Duodenal mucosa (tissue), 2 donors: ENCODE data around the gene ARHGAP45.

Source experiments
- H3K27ac ChIP-seq: one replicate; pipeline ENCODE4 v1.7.0; 2013; ENCODE audit warnings: low read depth, low read length
- H3K27me3 ChIP-seq, 2 donors: one replicate each; pipeline ENCODE4 v1.7.0; 2013; ENCODE audit warnings: low read length in 2 of 2, control low read depth in 1 of 2; ENCODE audit not compliant: insufficient read depth in 2 of 2, control insufficient read depth in 1 of 2
- H3K36me3 ChIP-seq, 2 donors: one replicate each; pipeline ENCODE4 v1.7.0; 2013; ENCODE audit warnings: low read length in 2 of 2, control low read depth in 1 of 2; ENCODE audit not compliant: insufficient read depth in 2 of 2, control insufficient read depth in 1 of 2
- H3K4me1 ChIP-seq, 2 donors: one replicate each; pipeline ENCODE4 v1.7.0; 2013; ENCODE audit warnings: low read length in 2 of 2, control low read depth in 1 of 2; ENCODE audit not compliant: insufficient read depth in 2 of 2, control insufficient read depth in 1 of 2
- H3K4me3 ChIP-seq, 2 donors: one replicate each; pipeline ENCODE4 v1.7.0; 2013; ENCODE audit warnings: low read length in 2 of 2, low read depth in 1 of 2
- H3K9ac ChIP-seq, 2 donors: one replicate each; pipeline ENCODE4 v1.7.0; 2013; ENCODE audit warnings: low read length in 2 of 2, low read depth in 1 of 2
- H3K9me3 ChIP-seq, 2 donors: one replicate each; pipeline ENCODE4 v1.7.0; 2013; ENCODE audit warnings: low read length in 2 of 2, control low read depth in 1 of 2; ENCODE audit not compliant: control insufficient read depth in 1 of 2

Gene ARHGAP45

GRCh38 chr19:1081301-1082164, 14.6 kb downstream of the ARHGAP45 start:
- H3K36me3 ChIP-seq, result peaks cover 0 to 33% of the 10 kb centered on the region in 2 donors
- H3K4me3 ChIP-seq, result peak overlapping the region; percentile 21 to 35
- no peaks in the 10 kb centered on the region for H3K9me3 ChIP-seq

DNA sequence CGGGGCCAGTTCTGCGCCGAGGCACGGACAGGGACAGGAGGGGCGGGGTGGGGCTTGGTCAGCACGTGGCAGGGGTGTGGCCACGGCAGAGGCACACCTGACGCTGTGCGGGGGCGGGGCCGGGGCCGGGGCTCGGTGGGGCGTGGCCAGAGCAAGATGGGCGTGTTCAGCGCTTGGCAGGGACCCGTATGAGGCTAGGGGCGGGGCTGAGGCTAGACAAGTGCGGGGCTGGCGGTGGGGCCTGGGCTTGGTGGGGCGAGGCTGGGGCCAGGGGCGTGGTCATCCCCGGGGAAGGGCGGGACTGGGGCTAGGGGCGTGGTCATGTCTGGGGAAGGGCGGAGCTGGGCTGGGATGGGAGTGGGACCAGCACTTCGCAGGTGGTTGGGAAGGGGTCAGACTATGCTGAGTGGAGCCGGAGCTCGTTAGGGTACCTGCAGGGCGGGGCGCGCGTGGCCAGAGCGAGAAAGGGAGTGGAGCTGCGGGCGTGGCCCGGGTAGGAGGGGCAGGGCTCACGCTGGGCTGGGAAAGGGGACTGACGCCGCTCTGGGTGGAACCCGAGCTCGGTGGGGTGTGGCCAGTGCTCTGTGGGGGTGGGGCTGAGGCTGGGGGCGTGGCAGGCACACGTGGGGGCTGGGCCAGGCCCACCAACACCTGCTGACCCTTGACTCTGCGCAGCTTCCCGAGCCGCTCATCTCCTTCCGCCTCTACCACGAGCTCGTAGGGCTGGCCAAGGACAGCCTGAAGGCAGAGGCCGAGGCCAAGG, 15.4 kb downstream of the ARHGAP45 start:
- Histone ChIP-seq H3K27me3 (no peaks in the 10 kb centered on the region), H3K4me3 (peak overlapping the region; percentile 63 to 64), H3K9me3 (no peaks in the 10 kb centered on the region), H3K27ac (peak overlapping the region; percentile 81), H3K4me1 (peaks cover 5 to 24% of the 10 kb centered on the region in 2 donors), H3K9ac (peak overlapping the region; percentile 59 to 70), H3K36me3 (peaks cover 0 to 37% of the 10 kb centered on the region in 2 donors)

More at GRCh38 chr19:1081301-1082164, 14.6 kb downstream of the ARHGAP45 start:
- Histone ChIP-seq H3K4me1 (peaks cover 8 to 28% of the 10 kb centered on the region in 2 donors), H3K9ac (no peak overlapping the region), H3K27me3 (no peaks in the 10 kb centered on the region), H3K27ac (peak overlapping the region; percentile 11)

DNA sequence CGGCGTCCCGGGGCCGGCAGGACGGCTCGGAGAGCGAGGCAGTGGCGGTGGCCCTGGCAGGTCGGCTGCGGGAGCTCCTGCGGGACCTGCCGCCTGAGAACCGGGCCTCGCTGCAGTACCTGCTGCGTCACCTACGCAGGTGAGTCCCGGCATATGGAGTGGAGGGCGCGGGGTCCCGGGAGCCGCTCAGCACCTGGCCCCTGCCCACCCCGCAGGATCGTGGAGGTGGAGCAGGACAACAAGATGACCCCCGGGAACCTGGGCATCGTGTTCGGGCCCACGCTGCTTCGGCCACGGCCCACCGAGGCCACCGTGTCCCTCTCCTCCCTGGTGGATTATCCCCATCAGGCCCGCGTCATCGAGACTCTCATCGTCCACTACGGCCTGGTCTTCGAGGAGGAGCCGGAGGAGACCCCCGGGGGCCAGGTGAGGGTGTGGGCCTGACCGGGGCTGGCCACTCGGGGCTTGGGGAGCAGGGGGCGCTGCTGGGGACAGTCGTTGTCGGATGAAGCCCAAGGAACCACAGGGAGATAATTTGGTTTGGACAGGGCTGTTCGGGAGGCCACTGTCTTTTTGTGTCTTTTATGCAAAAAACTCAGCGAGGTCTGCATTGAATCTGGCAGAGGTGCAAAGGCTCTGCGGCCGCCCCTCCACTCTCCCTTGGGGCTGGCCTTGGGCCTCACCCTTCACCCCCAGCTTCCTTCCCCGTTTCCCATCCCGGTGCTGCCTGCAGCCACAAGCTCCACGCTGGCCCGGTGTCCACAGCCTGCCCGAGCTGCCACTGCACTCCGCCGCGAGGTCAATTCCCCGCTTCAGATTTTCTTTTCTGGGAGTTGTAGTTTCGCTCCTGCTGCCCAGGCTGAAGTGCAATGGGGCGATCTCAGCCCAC, 16.2 kb downstream of the ARHGAP45 start:
- Histone ChIP-seq H3K9me3 (no peaks in the 10 kb centered on the region), H3K9ac (peak overlapping the region; percentile 59 to 70), H3K4me3 (peak overlapping the region; percentile 63 to 64), H3K27ac (no peak overlapping the region), H3K36me3 (peaks cover 3 to 41% of the 10 kb centered on the region in 2 donors), H3K4me1 (peaks cover 0 to 22% of the 10 kb centered on the region in 2 donors), H3K27me3 (no peaks in the 10 kb centered on the region)

GRCh38 chr19:1084024-1084868, 17.3 kb downstream of the ARHGAP45 start:
- H3K9me3 ChIP-seq, result no peaks in the 10 kb centered on the region
- H3K27ac ChIP-seq, result no peak overlapping the region
- H3K9ac ChIP-seq, result no peak overlapping the region
- H3K4me1 ChIP-seq, result peaks cover 0 to 31% of the 10 kb centered on the region in 2 donors
- H3K27me3 ChIP-seq, result no peaks in the 10 kb centered on the region
- peak overlapping the region; percentile 28 to 63 for H3K4me3 ChIP-seq
- peaks cover 3 to 52% of the 10 kb centered on the region in 2 donors for H3K36me3 ChIP-seq

- Histone ChIP-seq H3K9ac (no peak overlapping the region), H3K27ac (no peak overlapping the region), H3K4me3 (no peak overlapping the region), H3K27me3 (no peaks in the 10 kb centered on the region), H3K4me1 (peaks cover 0 to 34% of the 10 kb centered on the region in 2 donors), H3K9me3 (no peaks in the 10 kb centered on the region), H3K36me3 (peaks cover 3 to 52% of the 10 kb centered on the region in 2 donors)
Measured at GRCh38 chr19:1085053-1085658, 18.2 kb downstream of the ARHGAP45 start.

DNA sequence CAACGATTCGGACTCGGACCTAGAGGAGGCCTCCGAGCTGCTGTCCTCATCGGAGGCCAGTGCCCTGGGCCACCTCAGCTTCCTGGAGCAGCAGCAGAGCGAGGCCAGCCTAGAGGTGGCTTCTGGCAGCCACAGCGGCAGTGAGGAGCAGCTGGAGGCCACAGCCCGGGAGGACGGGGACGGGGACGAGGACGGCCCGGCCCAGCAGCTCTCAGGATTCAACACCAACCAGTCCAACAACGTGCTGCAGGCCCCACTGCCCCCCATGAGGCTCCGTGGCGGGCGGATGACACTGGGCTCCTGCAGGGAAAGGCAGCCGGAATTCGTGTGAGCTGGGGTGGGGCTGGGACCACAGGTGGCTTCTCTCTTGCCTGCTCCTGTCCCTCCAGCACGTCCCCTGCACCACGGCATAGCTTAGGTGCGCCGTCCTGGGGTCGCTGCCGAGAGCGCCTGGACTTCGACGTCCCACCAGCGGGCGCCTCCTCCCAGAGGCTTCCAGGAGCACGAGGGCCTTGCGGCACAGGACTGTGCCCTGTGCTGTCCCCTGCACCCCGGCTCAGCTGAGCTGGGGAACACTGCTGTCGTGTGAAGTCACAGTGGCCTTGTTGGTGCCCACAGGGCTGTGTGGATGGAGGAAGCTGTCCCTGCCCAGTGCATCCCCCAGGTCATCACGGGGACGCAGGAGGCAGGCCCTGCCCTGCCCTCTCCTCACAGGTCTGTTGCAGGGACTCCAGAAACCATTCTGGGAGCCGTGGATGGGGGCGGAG, 18.9 kb downstream of the ARHGAP45 start:
- Histone ChIP-seq H3K4me1 (peaks cover 0 to 34% of the 10 kb centered on the region in 2 donors), H3K36me3 (peaks cover 3 to 48% of the 10 kb centered on the region in 2 donors), H3K4me3 (no peak overlapping the region), H3K9ac (no peak overlapping the region), H3K27ac (no peak overlapping the region), H3K9me3 (no peaks in the 10 kb centered on the region), H3K27me3 (no peaks in the 10 kb centered on the region)

DNA sequence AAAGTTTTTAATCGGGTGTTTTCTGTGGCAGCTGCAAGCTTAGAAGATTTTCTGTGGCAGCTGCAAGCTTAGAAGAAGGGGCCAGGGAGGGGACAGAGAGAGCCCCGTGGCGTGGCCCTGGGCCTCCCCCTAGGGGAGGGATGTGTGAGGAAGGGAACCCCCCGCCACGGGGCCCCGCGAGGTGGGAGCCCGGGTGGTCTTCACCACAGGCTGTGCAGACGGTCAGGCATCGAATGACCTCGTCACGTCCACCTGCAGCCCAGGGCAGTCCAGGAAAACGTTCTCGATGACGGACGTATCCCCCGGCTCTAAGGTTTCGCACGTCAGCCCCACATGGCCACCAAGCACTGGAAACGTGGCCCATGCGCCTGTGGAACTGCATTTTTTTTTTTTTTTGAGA, 19.6 kb downstream of the ARHGAP45 start:
- H3K4me3 ChIP-seq, result no peak overlapping the region
- no peak overlapping the region for H3K27ac ChIP-seq
- no peak overlapping the region for H3K9ac ChIP-seq
- no peaks in the 10 kb centered on the region for H3K9me3 ChIP-seq
- H3K36me3 ChIP-seq, result peaks cover 4 to 55% of the 10 kb centered on the region in 2 donors
- no peaks in the 10 kb centered on the region for H3K27me3 ChIP-seq
- peaks cover 0 to 32% of the 10 kb centered on the region in 2 donors for H3K4me1 ChIP-seq

DNA sequence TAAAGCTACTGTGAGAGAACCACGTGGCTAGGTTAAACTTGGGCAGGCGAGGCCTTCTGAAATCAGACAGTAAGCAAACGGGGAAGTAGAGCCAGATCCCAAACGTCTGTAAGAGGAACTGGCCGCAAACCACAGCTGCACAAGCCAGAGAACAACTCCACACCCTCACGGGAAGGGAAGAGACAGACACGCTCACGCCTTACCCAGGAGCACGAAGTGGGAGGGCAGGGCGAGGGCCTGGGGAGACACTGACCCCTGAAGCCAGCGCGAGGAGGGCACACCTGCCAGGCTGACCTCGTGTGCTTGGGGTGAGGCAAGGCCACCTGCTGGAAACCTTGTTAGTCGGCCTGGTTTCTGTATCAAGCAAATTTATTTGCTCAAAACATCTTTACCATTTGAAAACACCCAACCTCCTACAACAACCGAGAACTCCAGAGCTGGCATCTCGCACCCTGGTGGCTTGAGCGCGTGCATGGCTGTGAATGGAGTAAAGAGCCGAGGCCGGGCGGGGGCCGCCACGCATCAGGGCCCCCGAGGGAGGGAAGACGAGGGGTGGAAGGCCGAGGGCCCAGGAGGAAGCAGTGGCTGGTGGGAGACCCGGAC, 20.9 kb downstream of the ARHGAP45 start:
- no peak overlapping the region for H3K4me3 ChIP-seq
- H3K27me3 ChIP-seq, result no peaks in the 10 kb centered on the region
- no peaks in the 10 kb centered on the region for H3K9me3 ChIP-seq
- peak overlapping the region; percentile 58 for H3K27ac ChIP-seq
- H3K36me3 ChIP-seq, result peaks cover 8 to 62% of the 10 kb centered on the region in 2 donors
- H3K4me1 ChIP-seq, result peaks cover 0 to 23% of the 10 kb centered on the region in 2 donors
- no peak overlapping the region for H3K9ac ChIP-seq
